Retinal pigment epithelial cell (primary cell): ENCODE data around the gene SCAF8.

Source experiments
- DNase-seq: peaks from one replicate; pipeline ENCODE4 v3.0.0-alpha.2; 2010; ENCODE audit warnings: low read depth
- H3K4me3 ChIP-seq: 2 replicates; pipeline ENCODE4 v1.5.1; 2011; ENCODE audit warnings: mild to moderate bottlenecking, low read length, control low read depth, moderate library complexity
- CTCF ChIP-seq: conservative IDR thresholded peaks from 2 replicates; pipeline ENCODE4 v1.5.1; 2011; ENCODE audit warnings: low read depth, low read length, control low read depth, inconsistent platforms

Gene SCAF8

DNA sequence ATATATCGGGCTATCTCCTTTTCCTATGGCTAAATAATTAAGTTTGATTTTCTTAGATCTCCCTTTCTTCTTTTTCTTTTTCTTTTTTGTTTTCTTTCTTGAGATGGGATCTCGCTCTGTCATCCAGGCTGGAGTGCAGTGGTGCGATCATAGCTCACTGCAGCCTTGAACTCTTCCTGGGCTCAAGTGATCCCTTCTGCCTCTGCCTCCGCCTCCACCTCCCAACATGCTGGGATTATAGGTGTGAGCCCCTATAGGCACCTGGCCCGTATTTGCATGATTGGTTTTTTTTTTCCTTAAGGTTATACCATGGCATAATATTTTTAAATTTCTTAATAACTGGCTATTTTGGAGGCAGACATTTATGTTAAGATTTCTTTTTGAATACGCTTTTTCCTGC is 106.3 kb downstream of the SCAF8 start:
- TF ChIP-seq CTCF = no peak
- H3K4me3 ChIP-seq = no peak overlapping the region
- no peak for DNase-seq

GRCh38 chr6:154840363-154840762 is 107.1 kb downstream of the SCAF8 start:
- no peak for TF ChIP-seq CTCF
- no peak overlapping the region for H3K4me3 ChIP-seq
- no peak for DNase-seq

DNA sequence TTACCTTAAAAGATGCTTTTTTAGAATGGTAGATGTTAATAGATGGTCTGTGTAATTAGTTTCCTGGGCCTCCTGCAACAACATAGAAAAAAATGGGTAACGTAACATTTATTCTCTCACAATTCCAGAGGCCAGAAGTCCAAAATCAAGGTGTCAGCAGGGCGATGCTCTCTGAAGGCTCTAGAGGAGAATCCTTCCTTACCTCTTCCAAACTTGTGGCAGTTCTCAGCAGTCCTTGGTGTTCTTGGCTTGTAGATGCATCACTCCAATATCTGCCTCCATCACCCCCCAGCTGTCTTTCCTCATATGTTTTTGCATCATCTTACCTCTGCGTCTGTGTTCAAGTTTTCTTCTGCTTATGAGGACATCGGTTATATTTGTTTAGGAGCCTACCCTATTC is 107.9 kb downstream of the SCAF8 start:
- no peak overlapping the region for H3K4me3 ChIP-seq
- no peak for TF ChIP-seq CTCF
- DNase-seq = no peak

DNA sequence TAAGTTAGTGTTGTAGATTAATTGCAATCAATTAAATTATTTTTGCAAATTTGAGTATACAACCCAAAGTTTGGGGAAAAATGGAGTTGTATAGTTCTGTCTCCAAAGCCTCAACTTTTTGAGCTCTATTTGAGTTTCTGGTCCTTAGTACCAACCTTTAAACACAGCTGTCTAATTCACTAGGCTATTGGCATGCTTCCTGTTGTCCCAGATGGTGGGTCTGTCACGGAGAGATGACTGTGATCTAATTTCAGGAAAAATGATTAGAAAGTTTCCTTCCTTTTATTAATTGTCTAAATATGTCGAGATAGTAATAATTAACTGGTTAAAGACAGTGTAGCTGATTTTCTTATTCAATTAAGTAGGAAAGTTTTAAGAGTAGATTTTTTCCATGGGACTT is 109.6 kb downstream of the SCAF8 start:
- DNase-seq = no peak
- TF ChIP-seq CTCF = no peak
- H3K4me3 ChIP-seq = no peak overlapping the region

- H3K4me3 ChIP-seq = no peak overlapping the region
- no peak for TF ChIP-seq CTCF
- no peak for DNase-seq
Measured at GRCh38 chr6:154847318-154847717, 114.1 kb downstream of the SCAF8 start.

GRCh38 chr6:154848580-154848979 is 115.4 kb downstream of the SCAF8 start:
- no peak overlapping the region for H3K4me3 ChIP-seq
- TF ChIP-seq CTCF = no peak
- DNase-seq = no peak

- TF ChIP-seq CTCF = no peak
- no peak overlapping the region for H3K4me3 ChIP-seq
- no peak for DNase-seq
Measured at GRCh38 chr6:154849475-154849874, 116.3 kb downstream of the SCAF8 start.
